HG03342 (cell line): ENCODE data around the gene OR56A4.
"Not testable (repeated sequence)": the region's sequence is repeated elsewhere in the genome, so short reads cannot be mapped to it uniquely, and the experiment has no call there.

Experiments used
- ATAC-seq: cut with Tn5 transposase; IDR thresholded peaks from one replicate; pipeline ENCODE4 v1.9.1; 2021; ENCODE audit warnings: mild to moderate bottlenecking, moderate library complexity; ENCODE audit not compliant: unreplicated experiment

The OR56A4 gene

DNA sequence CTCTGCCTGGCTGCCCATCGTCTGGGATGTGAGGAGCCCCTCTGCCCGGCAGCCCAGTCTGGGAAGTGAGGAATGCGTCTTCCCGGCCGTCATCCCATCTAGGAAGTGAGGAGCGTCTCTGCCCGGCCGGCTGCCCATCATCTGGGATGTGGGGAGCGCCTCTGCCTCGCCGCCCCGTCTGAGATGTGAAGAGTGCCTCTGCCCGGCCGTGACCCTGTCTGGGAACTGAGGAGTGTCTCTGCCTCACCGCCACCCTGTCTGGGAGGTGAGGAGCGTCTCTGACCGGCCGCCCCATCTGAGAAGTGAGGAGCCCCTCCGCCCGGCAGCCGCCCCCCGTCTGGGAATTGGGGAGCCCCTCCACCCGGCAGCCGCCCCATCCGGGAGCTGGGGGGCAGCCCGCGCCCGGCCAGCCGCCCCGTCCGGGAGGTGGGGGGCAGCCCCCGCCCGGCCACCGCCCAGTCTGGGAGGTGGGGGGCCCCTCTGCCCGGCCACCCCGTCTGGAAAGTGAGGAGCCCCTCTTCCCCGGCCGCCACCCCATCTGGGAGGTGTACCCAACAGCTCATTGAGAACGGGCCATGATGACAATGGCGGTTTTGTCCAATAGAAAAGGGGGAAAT lies 45.9 kb downstream of the OR56A4 start:
- not testable (repeated sequence) for ATAC-seq

- ATAC-seq: no peak
These were observed 51.2 kb downstream of the OR56A4 start for GRCh38 chr11:5955586-5955985.
